Vagina (tissue), 2 donors: ENCODE data around the gene PRDM5. TPM values are rescaled to one million over a fixed set of nuclear protein-coding genes. Genes with fewer than 3 reads are reported as not detected.

Experiments
- DNase-seq, 2 donors: peaks; one replicate each; pipeline ENCODE4 v3.0.0-alpha.2; 2017; ENCODE audit errors: extremely low spot score in 2 of 2
- H3K27ac ChIP-seq: fragments of 200-600 bp; sonication (generic); one replicate; pipeline ENCODE4 v1.5.1; 2019
- H3K27me3 ChIP-seq: fragments of 200-600 bp; sonication (generic); one replicate; pipeline ENCODE4 v1.5.1; 2019
- H3K36me3 ChIP-seq, 2 donors: fragments of 200-600 bp; sonication (generic); one replicate each; pipeline ENCODE4 v1.5.1; 2017 to 2019
- H3K4me1 ChIP-seq: fragments of 200-600 bp; sonication (generic); one replicate; pipeline ENCODE4 v1.5.1; 2019
- H3K4me3 ChIP-seq, 2 donors: fragments of 200-600 bp; sonication (generic); 1 replicate in 1 of 2; 2 replicates in 1 of 2; pipeline ENCODE4 v1.5.1; 2016 to 2019
- H3K9me3 ChIP-seq: fragments of 200-600 bp; sonication (generic); one replicate; pipeline ENCODE4 v1.5.1; 2019
- POLR2A ChIP-seq, 2 donors: fragments of 450-650 bp; IDR thresholded peaks; one replicate each; pipeline ENCODE4 v1.6.1; 2017; ENCODE audit warnings: antibody characterized with exemption in 2 of 2, mild to moderate bottlenecking in 2 of 2, moderate library complexity in 2 of 2
- POLR2AphosphoS5 ChIP-seq, 2 donors: sonication (generic); formaldehyde crosslinking; IDR thresholded peaks; one replicate each; pipeline ENCODE4 v1.9.0; 2017; ENCODE audit warnings: antibody characterized with exemption in 2 of 2, mild to moderate bottlenecking in 2 of 2, low read depth in 1 of 2; ENCODE audit not compliant: insufficient read depth in 1 of 2
- intact Hi-C: fragments of 100-400 bp; cut with DNase I; formaldehyde crosslinking; loops from one replicate; pipeline ENCODE4 v1.15.1; 2023
- total RNA-seq: library from RNA; depleted of rRNA; stranded (reverse); fragments of >200 nt; gene quantifications from one replicate; pipeline ENCODE4 v1.2.3, GENCODE V29; 2016
- TF ChIP-seq, protein P1 (sequence below), 3 experiments: fragments of 450-650 bp in 2 of 3; fragments of 200-600 bp in 1 of 3; sonication (generic) in 1 of 3; IDR thresholded peaks; one replicate each; pipeline ENCODE4 v1.5.1; 2017 to 2019; ENCODE audit warnings: antibody characterized with exemption in 3 of 3, mild to moderate bottlenecking in 2 of 3, moderate library complexity in 2 of 3

Gene PRDM5
- total RNA-seq, 1 donor from 2014 or later: 15.2 TPM

DNA sequence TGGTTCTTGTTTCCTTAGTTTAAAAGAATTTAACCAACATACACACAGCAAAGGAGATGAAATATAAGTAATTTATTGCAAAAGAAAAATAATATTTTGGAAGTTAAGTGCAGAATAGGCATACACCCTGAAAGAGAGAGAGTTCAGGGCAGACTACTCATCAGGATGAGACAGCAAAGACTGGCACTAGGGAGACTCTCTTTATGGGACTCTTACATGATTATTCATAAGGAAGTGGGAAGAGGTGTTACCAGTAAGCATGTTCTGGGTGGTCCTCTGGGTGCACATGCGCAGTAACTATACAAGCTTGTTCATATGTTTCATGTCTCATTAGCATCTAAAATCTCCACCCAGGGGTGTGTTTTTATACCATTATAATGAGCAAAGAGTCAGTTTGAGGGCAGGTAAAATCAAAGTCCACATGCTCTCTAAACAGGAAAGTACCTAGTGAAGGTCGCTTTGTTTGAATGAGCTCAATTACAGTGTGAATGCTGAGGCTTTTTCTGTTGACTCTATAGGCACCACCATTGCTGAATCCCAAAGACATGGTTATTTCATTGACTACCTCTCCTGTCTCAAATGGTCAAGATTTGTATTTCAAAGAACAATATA, 38.2 kb upstream of the PRDM5 start:
- TF ChIP-seq POLR2A (IDR thresholded peaks at IDR 0.05): no peak
- TF ChIP-seq, protein P1, sequence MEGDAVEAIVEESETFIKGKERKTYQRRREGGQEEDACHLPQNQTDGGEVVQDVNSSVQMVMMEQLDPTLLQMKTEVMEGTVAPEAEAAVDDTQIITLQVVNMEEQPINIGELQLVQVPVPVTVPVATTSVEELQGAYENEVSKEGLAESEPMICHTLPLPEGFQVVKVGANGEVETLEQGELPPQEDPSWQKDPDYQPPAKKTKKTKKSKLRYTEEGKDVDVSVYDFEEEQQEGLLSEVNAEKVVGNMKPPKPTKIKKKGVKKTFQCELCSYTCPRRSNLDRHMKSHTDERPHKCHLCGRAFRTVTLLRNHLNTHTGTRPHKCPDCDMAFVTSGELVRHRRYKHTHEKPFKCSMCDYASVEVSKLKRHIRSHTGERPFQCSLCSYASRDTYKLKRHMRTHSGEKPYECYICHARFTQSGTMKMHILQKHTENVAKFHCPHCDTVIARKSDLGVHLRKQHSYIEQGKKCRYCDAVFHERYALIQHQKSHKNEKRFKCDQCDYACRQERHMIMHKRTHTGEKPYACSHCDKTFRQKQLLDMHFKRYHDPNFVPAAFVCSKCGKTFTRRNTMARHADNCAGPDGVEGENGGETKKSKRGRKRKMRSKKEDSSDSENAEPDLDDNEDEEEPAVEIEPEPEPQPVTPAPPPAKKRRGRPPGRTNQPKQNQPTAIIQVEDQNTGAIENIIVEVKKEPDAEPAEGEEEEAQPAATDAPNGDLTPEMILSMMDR (IDR thresholded peaks at IDR 0.05): no peak
- H3K9me3 ChIP-seq: no peaks in the 10 kb centered on the region
- DNase-seq: no peak
- no peaks in the 10 kb centered on the region for H3K4me1 ChIP-seq
- intact Hi-C loops: no loop called here
- no peak overlapping the region for H3K4me3 ChIP-seq
- H3K27ac ChIP-seq: no peak overlapping the region
- H3K36me3 ChIP-seq: no peaks in the 10 kb centered on the region
- no peaks in the 10 kb centered on the region for H3K27me3 ChIP-seq

DNA sequence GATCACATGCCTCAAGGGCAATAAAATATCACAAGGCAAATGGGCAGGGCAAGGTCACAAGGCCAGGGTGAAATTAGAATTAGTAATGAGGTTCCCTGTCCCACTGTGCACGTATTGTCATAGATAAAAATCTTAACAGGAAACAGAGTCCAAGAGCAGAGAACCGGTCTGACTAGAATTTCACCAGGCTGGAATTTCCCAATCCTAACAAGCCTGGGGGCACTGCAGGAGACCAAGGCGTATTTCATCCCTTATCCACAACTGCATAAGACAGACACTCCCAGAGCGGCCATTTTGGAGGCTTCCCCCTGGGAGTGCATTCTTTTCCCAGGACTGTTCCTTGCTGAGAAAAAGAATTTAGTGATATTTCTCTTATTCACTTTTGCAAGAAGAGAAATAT, 25.9 kb upstream of the PRDM5 start:
- no peak for DNase-seq
- intact Hi-C loops: no loop called here
- Histone ChIP-seq H3K27ac (no peak overlapping the region), H3K4me3 (no peak overlapping the region), H3K36me3 (no peaks in the 10 kb centered on the region), H3K9me3 (peaks cover 3% of the 10 kb centered on the region), H3K4me1 (no peaks in the 10 kb centered on the region), H3K27me3 (no peaks in the 10 kb centered on the region)
- TF ChIP-seq, protein P1 (IDR thresholded peaks at IDR 0.05): no peak
- TF ChIP-seq POLR2A (IDR thresholded peaks at IDR 0.05) (no peak), POLR2AphosphoS5 (IDR thresholded peaks at IDR 0.05; ENCODE audit: insufficient read depth in 1 of 2, low read depth in 1 of 2) (no peak)

DNA sequence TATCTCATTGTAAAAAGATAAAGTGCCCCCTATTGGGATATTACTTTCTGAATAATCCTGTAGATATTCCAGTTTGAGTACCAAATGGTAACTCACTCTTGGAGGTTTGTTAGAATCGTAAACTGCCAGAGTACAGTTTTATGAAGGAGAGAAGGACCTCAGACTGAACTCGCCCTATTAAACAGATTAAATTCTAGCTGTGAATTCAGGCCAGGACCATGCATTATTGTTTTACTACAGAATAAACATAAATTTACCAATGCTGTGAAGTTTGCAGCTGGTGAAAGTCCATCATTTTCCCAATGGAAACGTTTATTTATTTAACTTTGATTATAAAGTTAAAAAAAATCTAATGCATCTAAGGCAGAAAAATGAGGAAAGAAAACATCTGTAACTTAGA, 20.2 kb upstream of the PRDM5 start:
- H3K9me3 ChIP-seq: no peaks in the 10 kb centered on the region
- H3K27me3 ChIP-seq: no peaks in the 10 kb centered on the region
- no peak for DNase-seq
- no peak overlapping the region for H3K4me3 ChIP-seq
- intact Hi-C loops: no loop called here
- no peaks in the 10 kb centered on the region for H3K36me3 ChIP-seq
- no peaks in the 10 kb centered on the region for H3K4me1 ChIP-seq
- TF ChIP-seq, protein P1 (IDR thresholded peaks at IDR 0.05): no peak
- TF ChIP-seq POLR2AphosphoS5 (IDR thresholded peaks at IDR 0.05; ENCODE audit: insufficient read depth in 1 of 2, low read depth in 1 of 2) (no peak), POLR2A (IDR thresholded peaks at IDR 0.05) (no peak)
- no peak overlapping the region for H3K27ac ChIP-seq

DNA sequence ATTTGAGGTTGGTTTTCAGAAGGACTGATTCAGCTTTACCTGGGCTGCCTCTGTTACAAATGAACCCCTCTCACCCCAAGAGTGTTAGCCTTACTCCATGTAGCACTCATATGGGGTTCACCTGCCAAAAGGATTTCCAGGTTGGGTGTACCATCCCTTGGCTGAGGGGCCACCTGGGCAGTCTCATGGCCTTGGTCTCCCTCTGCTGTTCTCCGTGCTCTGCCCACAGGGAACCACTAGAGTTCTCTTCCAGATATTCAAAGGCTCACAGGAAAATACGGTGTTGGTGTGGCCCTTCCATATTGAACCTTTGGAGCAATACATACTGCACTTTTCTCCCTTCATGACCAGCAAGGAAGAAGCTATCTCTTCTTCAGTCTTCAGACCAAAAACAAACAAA, 18.0 kb upstream of the PRDM5 start:
- H3K36me3 ChIP-seq: no peaks in the 10 kb centered on the region
- intact Hi-C loops: no loop called here
- H3K27ac ChIP-seq: no peak overlapping the region
- H3K4me3 ChIP-seq: no peak overlapping the region
- no peaks in the 10 kb centered on the region for H3K4me1 ChIP-seq
- TF ChIP-seq, protein P1 (IDR thresholded peaks at IDR 0.05): no peak
- no peak for TF ChIP-seq POLR2AphosphoS5 (IDR thresholded peaks at IDR 0.05; ENCODE audit: insufficient read depth in 1 of 2, low read depth in 1 of 2)
- no peak for TF ChIP-seq POLR2A (IDR thresholded peaks at IDR 0.05)
- no peak for DNase-seq
- no peaks in the 10 kb centered on the region for H3K27me3 ChIP-seq
- H3K9me3 ChIP-seq: no peaks in the 10 kb centered on the region

DNA sequence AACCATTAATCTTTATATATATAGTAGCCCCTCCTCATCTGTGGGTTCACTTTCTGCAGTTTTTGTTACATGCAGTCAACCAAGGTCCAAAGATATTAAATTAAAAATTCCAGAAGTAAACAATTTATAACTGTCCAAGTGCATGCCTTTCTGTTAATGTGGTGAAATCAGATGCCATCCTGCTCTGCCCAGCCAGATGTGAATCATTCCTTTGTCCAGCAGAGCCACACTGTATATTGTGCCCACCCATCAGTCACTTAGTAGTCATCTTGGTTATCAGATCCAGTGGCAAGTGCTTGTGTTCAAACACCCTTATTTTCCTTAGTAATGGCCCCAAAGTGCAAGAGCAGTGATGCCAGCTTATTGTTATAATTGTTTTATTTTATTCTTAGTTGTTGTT, 17.2 kb upstream of the PRDM5 start:
- Histone ChIP-seq H3K4me1 (no peaks in the 10 kb centered on the region), H3K27me3 (no peaks in the 10 kb centered on the region), H3K27ac (no peak overlapping the region), H3K4me3 (no peak overlapping the region), H3K36me3 (no peaks in the 10 kb centered on the region), H3K9me3 (no peaks in the 10 kb centered on the region)
- DNase-seq: no peak
- intact Hi-C loops: no loop called here
- no peak for TF ChIP-seq POLR2AphosphoS5 (IDR thresholded peaks at IDR 0.05; ENCODE audit: insufficient read depth in 1 of 2, low read depth in 1 of 2)
